Superior temporal gyrus (tissue), 1 donor: ENCODE measurements around the gene PSKH1.
"Not testable (repeated sequence)": the region's sequence is repeated elsewhere in the genome, so short reads cannot be mapped to it uniquely, and the experiment has no call there.

Source experiments
- DNase-seq: peaks from one replicate; pipeline ENCODE4 v3.0.0-alpha.2; 2016; ENCODE audit errors: extremely low spot score

The PSKH1 gene

GRCh38 chr16:67886387-67886786, 6.7 kb upstream of the PSKH1 start:
- no peak for DNase-seq

DNA sequence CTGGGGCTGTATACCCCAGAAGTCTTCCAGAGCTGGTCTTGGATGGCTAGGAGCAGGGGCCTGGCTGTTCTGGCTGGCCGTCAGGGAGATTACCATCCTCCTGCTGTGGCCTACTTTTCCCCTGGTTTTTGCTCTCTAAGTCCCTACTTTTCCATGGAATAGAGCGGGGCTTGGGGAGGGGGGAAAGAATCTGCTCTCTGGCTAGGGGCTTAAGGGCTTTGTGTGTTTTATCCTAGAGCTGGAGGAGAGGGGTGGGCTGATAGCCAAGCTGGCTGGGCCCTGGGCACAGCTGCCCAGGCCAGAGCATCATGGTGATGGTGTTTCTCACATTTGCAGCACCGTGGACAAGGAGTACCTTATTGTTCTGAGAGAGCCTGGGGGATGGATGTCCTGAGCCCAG, 4.7 kb upstream of the PSKH1 start:
- no peak for DNase-seq

DNA sequence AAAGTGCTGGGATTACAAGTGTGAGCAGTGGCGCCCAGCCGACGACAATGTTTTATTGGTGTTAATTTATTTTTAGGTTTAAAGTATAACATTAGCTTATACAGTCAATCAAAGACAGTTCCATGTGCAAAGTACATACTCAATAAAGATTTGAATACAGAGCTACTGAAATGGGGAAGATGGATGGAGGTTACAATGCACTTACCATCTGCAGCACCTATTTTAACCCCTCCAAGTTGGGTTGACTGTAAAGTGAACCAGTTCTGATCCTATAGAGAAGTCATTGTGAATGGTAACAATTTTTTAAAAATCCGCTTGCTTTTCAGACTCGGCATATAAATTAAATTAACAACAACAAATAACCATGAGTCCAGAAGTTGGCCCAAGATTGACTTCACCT, 679 bp upstream of the PSKH1 start:
- DNase-seq = no peak

DNA sequence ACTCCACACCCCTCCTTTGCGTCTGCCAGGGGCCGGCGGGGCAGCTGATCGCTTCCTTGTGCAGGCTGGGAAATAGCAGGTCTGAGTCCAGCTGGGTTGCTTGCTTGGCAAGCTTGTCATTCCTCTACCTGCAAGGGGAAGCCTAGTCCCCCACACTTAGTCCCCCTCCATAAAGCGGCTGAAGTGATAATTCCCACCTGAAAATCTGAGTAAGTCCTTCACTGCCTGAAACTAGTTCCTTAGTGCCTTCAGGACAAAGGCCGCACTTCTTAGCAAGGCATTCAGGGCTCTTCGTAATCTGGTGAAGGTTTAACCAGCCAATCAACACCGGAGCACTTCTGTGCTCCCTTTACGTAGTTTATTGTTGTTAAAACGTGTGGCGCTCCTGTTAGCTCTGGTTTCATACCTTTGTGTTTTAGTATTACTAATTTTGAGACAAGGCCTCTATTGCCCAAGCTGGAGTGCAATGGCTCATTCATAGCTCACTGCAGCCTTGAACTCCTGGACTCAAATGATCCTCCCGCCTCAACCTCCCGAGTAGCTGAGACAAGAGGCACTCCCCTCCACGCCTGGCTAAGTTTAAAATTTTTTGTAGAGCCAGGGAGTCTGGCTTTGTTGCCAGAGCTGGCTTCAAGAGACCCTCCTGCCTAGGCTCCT, 817 bp downstream of the PSKH1 start:
- DNase-seq = no peak

- DNase-seq = no peak
These were observed 4.2 kb downstream of the PSKH1 start for GRCh38 chr16:67897231-67897630.

DNA sequence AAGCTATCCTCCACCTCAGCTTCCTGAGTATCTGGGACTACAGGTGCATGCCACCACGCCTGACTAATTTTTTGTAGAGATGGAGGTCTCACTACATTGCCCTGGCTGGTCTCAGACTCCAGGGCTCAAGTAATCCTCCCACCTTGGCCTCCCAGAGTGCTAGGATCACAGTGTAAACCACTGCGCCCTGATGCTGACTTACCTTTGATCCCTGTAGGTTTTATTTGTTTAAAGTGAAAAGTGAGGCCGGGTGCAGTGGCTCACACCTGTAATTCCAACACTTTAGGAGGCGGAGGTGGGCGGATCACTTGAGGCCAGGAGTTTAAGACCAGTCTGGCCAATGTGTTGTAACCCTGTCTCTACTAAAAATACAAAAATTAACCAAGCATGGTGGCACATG, 8.7 kb downstream of the PSKH1 start:
- DNase-seq = no peak

GRCh38 chr16:67902831-67903230, 9.8 kb downstream of the PSKH1 start:
- no peak for DNase-seq

DNA sequence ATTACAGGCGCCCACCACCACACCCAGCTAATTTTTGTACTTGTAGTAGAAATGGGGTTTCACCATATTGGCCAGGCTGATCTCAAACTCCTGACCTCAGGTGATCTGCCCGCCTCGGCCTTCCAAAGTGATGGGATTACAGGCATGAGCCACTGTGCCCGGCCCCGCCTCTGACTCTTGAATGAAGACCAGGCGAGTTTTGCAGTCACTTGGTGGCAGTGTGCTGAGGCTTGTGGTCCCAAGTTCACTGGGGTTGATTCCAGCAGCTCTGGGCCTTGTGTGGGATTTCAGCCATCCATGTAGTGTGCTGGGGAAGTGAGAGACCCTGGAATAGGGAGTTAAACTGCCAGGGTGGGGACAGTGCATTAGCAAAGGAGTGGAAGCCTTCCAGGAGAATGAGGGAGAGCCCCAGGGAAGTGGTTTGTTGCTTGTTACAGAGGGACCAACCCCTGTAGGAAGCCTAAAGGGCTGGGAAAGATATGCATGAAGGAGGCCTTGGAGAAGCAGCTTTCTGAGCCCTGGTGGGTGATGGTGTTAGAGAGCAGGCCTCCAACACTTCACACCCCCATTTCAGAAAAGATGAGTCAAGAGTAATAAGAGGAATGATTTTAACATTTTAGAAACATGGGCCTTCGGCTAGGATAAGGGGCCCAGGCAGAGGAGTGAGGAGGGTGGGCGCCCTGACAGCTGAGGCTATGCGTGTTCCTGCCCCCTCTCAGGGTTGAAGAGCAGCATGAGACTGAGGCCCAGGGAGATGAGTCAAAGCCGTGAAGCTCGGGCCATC, 14.5 kb downstream of the PSKH1 start:
- DNase-seq = no peak

DNA sequence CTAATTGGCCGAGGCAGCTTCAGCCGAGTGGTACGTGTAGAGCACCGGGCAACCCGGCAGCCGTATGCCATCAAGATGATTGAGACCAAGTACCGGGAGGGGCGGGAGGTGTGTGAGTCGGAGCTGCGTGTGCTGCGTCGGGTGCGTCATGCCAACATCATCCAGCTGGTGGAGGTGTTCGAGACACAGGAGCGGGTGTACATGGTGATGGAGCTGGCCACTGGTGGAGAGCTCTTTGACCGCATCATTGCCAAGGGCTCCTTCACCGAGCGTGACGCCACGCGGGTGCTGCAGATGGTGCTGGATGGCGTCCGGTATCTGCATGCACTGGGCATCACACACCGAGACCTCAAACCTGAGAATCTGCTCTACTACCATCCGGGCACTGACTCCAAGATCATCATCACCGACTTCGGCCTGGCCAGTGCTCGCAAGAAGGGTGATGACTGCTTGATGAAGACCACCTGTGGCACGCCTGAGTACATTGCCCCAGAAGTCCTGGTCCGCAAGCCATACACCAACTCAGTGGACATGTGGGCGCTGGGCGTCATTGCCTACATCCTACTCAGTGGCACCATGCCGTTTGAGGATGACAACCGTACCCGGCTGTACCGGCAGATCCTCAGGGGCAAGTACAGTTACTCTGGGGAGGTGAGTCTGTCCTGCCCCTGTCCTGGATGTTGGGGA, 16.1 kb downstream of the PSKH1 start:
- no peak for DNase-seq

DNA sequence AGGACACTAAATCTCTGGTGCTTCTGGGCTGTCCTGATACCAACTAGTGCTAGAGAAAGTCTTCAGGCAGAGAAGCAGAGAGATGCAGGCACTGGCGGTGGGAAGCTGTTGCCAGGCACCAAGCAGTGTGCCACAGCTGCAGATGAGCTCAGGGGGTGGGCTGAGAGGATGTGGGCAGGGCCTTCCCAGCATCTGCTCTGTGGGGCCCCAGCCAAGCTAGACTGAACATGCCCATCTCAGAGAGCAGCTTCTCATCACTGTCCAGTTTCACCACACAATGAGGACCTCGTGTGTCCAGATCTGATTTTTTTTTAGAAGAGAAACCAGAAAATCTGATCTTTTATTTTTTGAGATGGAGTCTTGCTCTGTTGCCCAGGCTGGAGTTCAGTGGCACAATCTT, 17.1 kb downstream of the PSKH1 start:
- peak; percentile 92 for DNase-seq

DNA sequence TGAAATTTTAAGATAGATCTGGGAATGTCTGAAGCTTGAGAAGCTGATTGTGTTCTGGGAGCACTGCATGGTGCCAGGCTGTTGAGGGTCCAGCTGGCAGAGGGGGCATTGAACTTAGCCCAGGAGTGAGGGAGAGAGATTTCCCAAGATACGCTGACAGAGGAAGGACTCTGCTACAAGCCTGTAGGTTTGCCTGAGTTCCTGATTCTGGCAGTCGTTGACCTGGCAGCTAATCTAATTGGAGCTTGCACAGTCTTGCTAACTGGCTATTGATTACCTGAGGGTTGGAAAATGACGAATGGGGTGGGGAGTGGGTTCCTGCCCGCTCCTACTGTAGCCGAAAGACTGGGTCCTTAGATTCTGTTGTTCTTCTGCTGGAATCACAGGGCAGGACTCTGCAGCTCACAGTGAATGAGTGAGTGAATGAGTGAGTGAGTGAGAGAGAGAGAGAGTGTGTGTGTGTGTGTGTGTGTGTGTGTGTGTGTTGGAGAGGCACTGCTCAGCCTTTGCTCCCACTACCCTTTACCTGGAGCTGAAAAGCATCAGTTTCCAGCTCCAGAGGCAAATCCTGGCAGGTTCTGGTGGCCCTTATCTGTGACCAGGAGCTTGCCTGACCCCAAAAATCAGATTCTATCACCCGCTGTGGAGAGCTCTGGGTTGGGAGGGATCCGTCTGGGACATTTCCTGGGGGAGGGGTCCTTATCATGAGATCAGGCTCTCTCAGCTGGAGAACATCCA, 21.9 kb downstream of the PSKH1 start:
- DNase-seq = no peak

DNA sequence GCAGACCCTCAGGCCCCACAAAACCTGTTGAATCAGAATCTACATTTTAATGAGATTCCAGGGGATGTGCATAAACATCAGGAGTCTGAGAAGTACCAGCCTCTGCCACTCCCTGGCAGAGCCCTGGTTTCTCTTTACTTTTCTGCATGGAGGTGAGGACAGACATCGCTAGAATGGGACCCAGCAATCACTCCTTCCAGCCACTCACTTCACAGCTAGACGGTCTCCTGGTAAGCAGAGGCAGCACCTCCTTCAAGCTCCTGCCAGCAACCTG, 22.4 kb downstream of the PSKH1 start:
- not testable (repeated sequence) for DNase-seq

DNA sequence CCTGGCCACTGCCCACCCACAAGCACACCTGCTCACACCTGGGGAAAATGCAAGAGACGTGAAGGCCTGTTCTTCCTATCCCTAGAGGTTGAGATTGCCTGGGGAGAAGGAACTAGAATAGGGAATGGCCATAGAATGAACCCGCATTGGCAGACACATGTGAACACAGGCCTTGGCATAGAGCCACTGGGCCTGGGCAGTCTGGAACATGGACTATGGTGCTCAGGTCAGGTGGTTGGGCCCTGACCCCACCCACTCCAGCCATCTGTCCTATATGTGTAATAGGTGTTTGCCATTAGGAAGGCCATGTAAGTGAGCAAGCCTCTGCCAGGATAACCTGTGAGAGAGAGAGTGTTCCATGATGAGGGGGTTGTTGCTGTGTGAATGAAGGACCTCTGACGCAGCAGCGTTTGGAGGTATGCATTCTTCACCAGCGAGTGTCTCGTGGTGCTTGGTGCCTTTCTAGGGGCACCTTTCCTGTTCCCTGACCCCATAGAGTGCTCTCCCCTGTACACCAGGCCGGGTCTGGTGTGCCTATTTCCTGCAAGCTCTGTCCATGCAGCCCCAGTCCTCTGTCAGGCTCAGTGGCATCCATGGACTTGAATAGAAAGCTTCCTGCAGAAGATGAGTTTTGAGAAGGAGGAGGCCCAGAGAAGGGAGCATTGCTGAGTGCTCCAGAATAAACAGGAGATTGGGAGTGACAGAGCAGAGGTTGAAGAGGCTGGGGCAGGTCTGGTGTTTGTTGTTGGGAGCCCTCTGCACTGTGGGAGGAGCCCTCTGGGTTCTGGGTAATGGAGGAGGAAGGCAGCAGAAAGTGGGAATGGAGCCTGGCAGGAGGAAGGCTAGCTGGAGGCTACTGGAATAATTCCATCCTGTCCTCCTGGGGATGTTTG, 23.0 kb downstream of the PSKH1 start:
- no peak for DNase-seq

DNA sequence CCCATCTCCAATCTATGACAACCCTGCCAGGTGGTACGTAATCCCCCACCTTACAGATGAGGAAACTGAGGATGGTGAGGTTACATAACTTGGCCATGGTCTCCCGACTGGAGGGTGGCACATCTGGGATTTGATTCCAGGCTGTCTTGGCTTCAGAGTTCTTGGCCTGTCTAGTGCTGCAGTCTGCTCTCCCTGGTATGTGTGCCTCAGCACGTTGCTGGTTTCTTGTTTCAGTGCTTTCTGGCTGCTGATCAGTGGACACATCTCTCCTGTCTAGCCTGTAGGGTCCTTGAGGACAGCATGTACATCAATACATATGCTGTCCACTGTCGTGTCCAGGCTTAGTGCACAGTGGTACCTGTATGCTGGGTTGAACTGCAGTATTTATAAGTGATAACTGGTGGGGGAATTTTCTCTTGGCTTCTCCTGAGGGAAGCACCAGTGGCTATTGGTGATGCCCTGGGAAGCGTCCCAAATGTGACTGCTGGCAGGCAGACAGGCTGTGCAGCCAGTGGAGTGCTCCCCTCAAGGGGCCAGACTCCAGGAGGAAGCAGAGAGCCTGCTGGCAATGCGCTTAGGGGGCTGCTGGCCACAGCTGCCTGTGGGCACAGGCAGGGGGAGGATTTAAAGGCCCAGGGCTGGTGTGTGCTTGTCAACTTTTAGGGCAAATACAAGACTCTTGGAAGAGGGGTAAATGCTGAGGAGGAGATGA, 24.2 kb downstream of the PSKH1 start:
- peak; percentile 59 for DNase-seq

DNA sequence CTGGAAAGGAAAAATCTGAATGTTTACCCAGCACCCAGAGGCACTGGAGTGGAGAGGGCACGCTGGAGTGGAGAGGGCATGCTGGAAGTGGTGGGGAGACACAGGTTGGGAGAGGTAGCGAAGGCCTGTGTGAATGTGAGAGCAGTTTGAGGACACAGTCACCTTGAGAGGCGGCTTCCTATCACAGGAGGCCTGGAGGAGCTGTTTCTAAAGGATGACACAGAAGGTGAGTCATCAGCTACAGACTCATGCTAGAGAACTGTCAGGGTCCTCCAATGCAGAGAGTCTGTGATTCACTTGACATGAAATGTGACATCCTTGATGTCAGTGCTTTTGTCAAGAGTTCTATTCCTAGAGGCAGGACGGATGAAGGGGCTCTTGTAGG, 24.8 kb downstream of the PSKH1 start:
- peak; percentile 60 for DNase-seq

GRCh38 chr16:67919622-67920221, 26.7 kb downstream of the PSKH1 start:
- no peak for DNase-seq

DNA sequence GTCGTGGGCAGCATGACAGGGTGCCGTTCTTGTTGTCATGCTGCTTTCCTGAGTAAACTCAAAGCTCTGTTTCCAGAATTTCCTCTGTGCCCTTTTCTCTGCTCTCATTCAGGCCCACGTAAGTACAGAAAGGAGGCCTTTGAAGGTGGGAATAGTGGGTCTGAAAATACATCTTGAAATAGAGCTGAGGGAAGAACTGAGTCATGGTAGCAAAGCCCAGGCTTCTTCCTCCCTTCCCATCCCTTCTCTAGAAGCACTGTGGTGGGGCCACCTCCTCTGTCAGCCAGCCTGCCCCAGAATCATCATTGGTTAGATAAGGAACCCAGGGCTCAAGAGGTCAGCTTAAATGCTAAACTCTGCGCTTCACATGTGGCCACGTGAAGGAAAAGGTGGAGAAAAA, 29.2 kb downstream of the PSKH1 start:
- DNase-seq = peak; percentile 29

DNA sequence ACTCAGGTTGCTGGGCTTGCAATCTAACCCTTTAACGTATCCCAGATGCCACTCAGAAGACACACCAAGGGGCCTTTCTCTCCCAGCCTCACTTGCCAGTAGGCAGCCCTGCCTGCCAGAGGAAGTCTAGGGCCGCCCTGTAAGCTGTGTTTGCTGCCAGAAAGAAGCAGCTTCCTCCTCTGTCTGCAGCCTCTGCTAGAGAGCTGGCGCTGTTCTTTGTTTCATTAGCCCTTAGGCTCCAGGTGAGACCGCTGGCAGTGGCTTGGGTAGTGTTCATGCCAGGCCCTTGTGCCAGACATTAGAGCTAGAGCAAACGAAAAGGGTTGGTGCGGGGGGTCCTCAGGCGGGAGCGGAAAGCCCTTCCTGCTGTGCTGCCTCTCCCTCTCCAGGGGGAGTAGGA, 29.7 kb downstream of the PSKH1 start:
- no peak for DNase-seq

GRCh38 chr16:67923414-67924116, 30.5 kb downstream of the PSKH1 start:
- peak; percentile 28 for DNase-seq
